Gastroesophageal sphincter (tissue), 4 donors: ENCODE measurements around the gene ROCK2. TPM values are rescaled to one million over a fixed set of nuclear protein-coding genes. Genes with fewer than 3 reads are reported as not detected.
"Not testable (repeated sequence)": the region's sequence is repeated elsewhere in the genome, so short reads cannot be mapped to it uniquely, and the experiment has no call there.

ENCODE experiments used
- ATAC-seq: fragments of 150-250 bp; one replicate; pipeline ENCODE4 v1.9.1; 2016; ENCODE audit warnings: mild to moderate bottlenecking, moderate library complexity
- H3K27ac ChIP-seq, 4 donors: fragments of 200-600 bp; sonication (generic) in 3 of 4; 1 replicate in 3 of 4; 2 replicates in 1 of 4; pipeline ENCODE4 v1.5.1; 2016 to 2019
- H3K27me3 ChIP-seq: fragments of 200-600 bp; sonication (generic); one replicate; pipeline ENCODE4 v1.5.1; 2019
- H3K36me3 ChIP-seq, 2 donors: fragments of 200-600 bp; sonication (generic); one replicate each; pipeline ENCODE4 v1.5.1; 2019; ENCODE audit warnings: control low read depth in 1 of 2
- H3K4me1 ChIP-seq, 3 donors: fragments of 200-600 bp; sonication (generic); 1 replicate in 2 of 3; 2 replicates in 1 of 3; pipeline ENCODE4 v1.5.1; 2016 to 2019; ENCODE audit warnings: control low read depth in 2 of 3
- H3K4me3 ChIP-seq, 2 donors: fragments of 200-600 bp; sonication (generic); one replicate each; pipeline ENCODE4 v1.5.1; 2019; ENCODE audit warnings: mild to moderate bottlenecking in 1 of 2, moderate library complexity in 1 of 2
- H3K9me3 ChIP-seq, 3 donors: fragments of 200-600 bp; sonication (generic); one replicate each; pipeline ENCODE4 v1.5.1; 2017 to 2019; ENCODE audit warnings: control low read depth in 2 of 3
- EP300 ChIP-seq: sonication (generic); formaldehyde crosslinking; IDR thresholded peaks from one replicate; pipeline ENCODE4 v1.6.1; 2017; ENCODE audit warnings: antibody characterized with exemption, mild to moderate bottlenecking
- POLR2A ChIP-seq, 2 donors: fragments of 450-650 bp; IDR thresholded peaks; one replicate each; pipeline ENCODE4 v1.6.1; 2017; ENCODE audit warnings: antibody characterized with exemption in 2 of 2, mild to moderate bottlenecking in 2 of 2, moderate library complexity in 1 of 2
- POLR2AphosphoS5 ChIP-seq: sonication (generic); formaldehyde crosslinking; IDR thresholded peaks from one replicate; pipeline ENCODE4 v1.6.1; 2017; ENCODE audit warnings: antibody characterized with exemption
- WGBS, 2 donors: methylation state at CpG; one replicate each; pipeline ENCODE4 v1.1.5; 2018; ENCODE audit warnings: low coverage in 1 of 2; 5-methylcytosine and 5-hydroxymethylcytosine counted together
- total RNA-seq, 4 donors: library from RNA; depleted of rRNA; stranded (reverse); fragments of >200 nt; gene quantifications; one replicate each; pipeline ENCODE4 v1.1.0, GENCODE V29; 2016
- TF ChIP-seq, protein P1 (sequence below), 4 experiments: fragments of 200-600 bp in 2 of 4; fragments of 450-650 bp in 2 of 4; sonication (generic) in 1 of 4; IDR thresholded peaks; one replicate each; pipeline ENCODE4 v1.5.1; 2017 to 2019; ENCODE audit warnings: antibody characterized with exemption in 4 of 4, mild to moderate bottlenecking in 2 of 4, moderate library complexity in 2 of 4

ROCK2 gene
- total RNA-seq, 4 donors from 2014 or later = 102 to 130 (median 113) TPM

- H3K4me3 ChIP-seq = no peak overlapping the region
- H3K27me3 ChIP-seq = no peaks in the 10 kb centered on the region
- no peak for ATAC-seq
- no peaks in the 10 kb centered on the region for H3K4me1 ChIP-seq
- no peaks in the 10 kb centered on the region for H3K9me3 ChIP-seq
- H3K27ac ChIP-seq = no peak overlapping the region
- 82 to 93% methylated on average over 7 to 9 of the region's 9 CpGs for WGBS, 2 donors
- no peak for TF ChIP-seq EP300
- TF ChIP-seq, protein P1, sequence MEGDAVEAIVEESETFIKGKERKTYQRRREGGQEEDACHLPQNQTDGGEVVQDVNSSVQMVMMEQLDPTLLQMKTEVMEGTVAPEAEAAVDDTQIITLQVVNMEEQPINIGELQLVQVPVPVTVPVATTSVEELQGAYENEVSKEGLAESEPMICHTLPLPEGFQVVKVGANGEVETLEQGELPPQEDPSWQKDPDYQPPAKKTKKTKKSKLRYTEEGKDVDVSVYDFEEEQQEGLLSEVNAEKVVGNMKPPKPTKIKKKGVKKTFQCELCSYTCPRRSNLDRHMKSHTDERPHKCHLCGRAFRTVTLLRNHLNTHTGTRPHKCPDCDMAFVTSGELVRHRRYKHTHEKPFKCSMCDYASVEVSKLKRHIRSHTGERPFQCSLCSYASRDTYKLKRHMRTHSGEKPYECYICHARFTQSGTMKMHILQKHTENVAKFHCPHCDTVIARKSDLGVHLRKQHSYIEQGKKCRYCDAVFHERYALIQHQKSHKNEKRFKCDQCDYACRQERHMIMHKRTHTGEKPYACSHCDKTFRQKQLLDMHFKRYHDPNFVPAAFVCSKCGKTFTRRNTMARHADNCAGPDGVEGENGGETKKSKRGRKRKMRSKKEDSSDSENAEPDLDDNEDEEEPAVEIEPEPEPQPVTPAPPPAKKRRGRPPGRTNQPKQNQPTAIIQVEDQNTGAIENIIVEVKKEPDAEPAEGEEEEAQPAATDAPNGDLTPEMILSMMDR (IDR thresholded peaks at IDR 0.05) = no peak
- TF ChIP-seq POLR2A (IDR thresholded peaks at IDR 0.05) = no peak
- TF ChIP-seq POLR2AphosphoS5 = no peak
- H3K36me3 ChIP-seq = peaks cover 0 to 8% of the 10 kb centered on the region in 2 donors
Observed at GRCh38 chr2:11168488-11168887, 175.9 kb downstream of the ROCK2 start.

- WGBS, 2 donors = 83 to 93% methylated on average over 3 to 8 of the region's 10 CpGs
- no peak overlapping the region for H3K27ac ChIP-seq
- H3K4me3 ChIP-seq = no peak overlapping the region
- H3K4me1 ChIP-seq = no peaks in the 10 kb centered on the region
- no peak for ATAC-seq
- TF ChIP-seq, protein P1 (IDR thresholded peaks at IDR 0.05) = no peak
- TF ChIP-seq EP300 (no peak), POLR2AphosphoS5 (no peak)
- peaks cover 0 to 25% of the 10 kb centered on the region in 2 donors for H3K36me3 ChIP-seq
- H3K27me3 ChIP-seq = no peaks in the 10 kb centered on the region
- no peaks in the 10 kb centered on the region for H3K9me3 ChIP-seq
Observed at GRCh38 chr2:11166476-11166875, 178.0 kb downstream of the ROCK2 start.

GRCh38 chr2:11165046-11165445 lies 179.4 kb downstream of the ROCK2 start:
- not testable (repeated sequence) for ATAC-seq, H3K27ac ChIP-seq, H3K9me3 ChIP-seq, H3K4me3 ChIP-seq, H3K4me1 ChIP-seq, H3K27me3 ChIP-seq
- H3K36me3 ChIP-seq = peaks cover 0 to 37% of the 10 kb centered on the region in 2 donors
- no CpG with 5 or more reads among the region's 28 CpGs for WGBS, 2 donors

DNA sequence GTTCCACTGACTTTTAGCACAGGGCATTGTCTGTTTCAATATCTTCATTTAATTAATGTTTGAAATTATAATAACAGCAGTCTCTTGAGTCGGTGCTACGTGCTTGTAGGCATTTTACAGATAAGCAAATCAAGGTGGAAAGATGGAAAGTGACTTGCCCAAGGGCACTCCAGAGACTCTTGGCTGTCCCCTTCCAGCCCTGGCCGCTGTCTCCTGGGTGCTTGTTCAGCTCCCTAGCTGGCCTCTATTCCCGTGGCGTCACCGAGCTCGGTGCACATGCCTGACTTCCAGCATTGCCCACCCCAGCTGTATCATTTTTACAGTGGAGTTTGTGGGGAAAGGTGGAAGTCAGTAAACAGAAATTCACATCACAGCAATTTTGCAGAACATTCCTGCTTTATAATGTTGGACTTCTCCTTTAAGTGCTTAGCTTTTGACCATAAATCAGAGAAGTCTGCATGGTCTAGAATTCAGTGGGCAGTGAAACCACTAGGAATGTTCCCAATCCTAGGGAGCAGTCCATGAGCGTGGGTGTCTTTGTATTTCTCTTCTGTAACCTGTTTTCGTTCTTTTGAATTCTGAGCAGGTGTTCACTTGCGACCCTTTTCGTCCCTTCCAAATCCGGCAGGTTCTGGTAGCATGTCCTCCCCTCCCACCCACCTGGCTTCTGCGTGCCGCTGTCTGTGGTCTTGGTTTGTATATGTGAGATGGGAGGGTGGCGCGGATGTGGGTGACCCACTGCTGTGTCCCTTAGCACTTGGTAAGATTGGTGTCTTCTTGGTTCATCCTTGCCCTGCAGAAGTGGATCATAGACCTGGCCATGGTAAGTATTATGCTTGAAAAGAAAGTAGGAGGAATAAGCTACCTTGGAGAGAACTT lies 180.8 kb downstream of the ROCK2 start:
- H3K27ac ChIP-seq = no peak overlapping the region
- WGBS, 2 donors = 83 to 88% methylated on average over 1 to 10 of the region's 16 CpGs
- H3K4me1 ChIP-seq = no peaks in the 10 kb centered on the region
- ATAC-seq = no peak
- H3K36me3 ChIP-seq = peaks cover 0 to 43% of the 10 kb centered on the region in 2 donors
- H3K27me3 ChIP-seq = no peaks in the 10 kb centered on the region
- no peak overlapping the region for H3K4me3 ChIP-seq
- TF ChIP-seq EP300 = no peak
- TF ChIP-seq POLR2A (IDR thresholded peaks at IDR 0.05) = no peak
- TF ChIP-seq POLR2AphosphoS5 = no peak
- TF ChIP-seq, protein P1 (IDR thresholded peaks at IDR 0.05) = no peak
- no peaks in the 10 kb centered on the region for H3K9me3 ChIP-seq

GRCh38 chr2:11161747-11162146 lies 182.7 kb downstream of the ROCK2 start:
- ATAC-seq = no peak
- H3K4me3 ChIP-seq = no peak overlapping the region
- H3K36me3 ChIP-seq = peaks cover 0 to 43% of the 10 kb centered on the region in 2 donors
- no peaks in the 10 kb centered on the region for H3K27me3 ChIP-seq
- H3K27ac ChIP-seq = no peak overlapping the region
- TF ChIP-seq POLR2AphosphoS5 (no peak), POLR2A (IDR thresholded peaks at IDR 0.05) (no peak)
- TF ChIP-seq, protein P1 (IDR thresholded peaks at IDR 0.05) = no peak
- 80% methylated on average over 1 of the region's 4 CpGs; no CpG with 5 or more reads in 1 of the 2 donors for WGBS, 2 donors
- no peaks in the 10 kb centered on the region for H3K9me3 ChIP-seq
- H3K4me1 ChIP-seq = peaks cover 0 to 11% (median 0%) of the 10 kb centered on the region in 3 donors
